AG09309 (cell line): Measurements from ENCODE around the gene KCTD1.
"Not testable (repeated sequence)": the region's sequence is repeated elsewhere in the genome, so short reads cannot be mapped to it uniquely, and the experiment has no call there.

Source experiments
- DNase-seq: peaks from one replicate; pipeline ENCODE4 v3.0.0-alpha.2; 2010; ENCODE audit warnings: low read depth
- H3K4me3 ChIP-seq: 2 replicates; pipeline ENCODE4 v1.5.1; 2011; ENCODE audit warnings: mild to moderate bottlenecking, low read depth, low read length, moderate library complexity; ENCODE audit not compliant: control insufficient read depth
- CTCF ChIP-seq: IDR thresholded peaks from 2 replicates; pipeline ENCODE4 v1.5.1; 2011; ENCODE audit warnings: mild to moderate bottlenecking, low read depth, low read length, inconsistent platforms; ENCODE audit not compliant: insufficient read depth, control insufficient read depth; ENCODE audit errors: missing control alignments

Gene KCTD1

GRCh38 chr18:26438980-26439379, 109.4 kb downstream of the KCTD1 start:
- H3K4me3 ChIP-seq: no peak overlapping the region
- DNase-seq: no peak
- no peak for TF ChIP-seq CTCF

DNA sequence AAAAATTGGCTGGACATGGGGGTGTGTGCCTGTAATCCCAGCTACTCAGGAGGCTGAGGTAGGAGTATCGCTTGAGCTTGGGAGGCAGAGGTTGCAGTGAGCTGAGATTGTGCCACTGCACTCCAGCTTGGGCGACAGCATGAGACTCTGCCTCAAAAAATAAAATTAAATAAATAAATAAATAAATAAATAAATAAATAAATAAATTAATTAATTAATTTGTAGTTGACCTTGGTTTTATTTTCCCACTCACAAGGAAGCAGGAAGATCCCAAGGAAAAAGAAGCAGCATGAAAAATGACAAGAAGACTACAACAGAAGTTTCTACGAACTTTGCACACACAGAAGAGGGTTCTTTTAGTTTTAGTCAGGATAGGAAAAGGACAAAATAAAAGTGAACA, 110.7 kb downstream of the KCTD1 start:
- H3K4me3 ChIP-seq, DNase-seq: not testable (repeated sequence)

DNA sequence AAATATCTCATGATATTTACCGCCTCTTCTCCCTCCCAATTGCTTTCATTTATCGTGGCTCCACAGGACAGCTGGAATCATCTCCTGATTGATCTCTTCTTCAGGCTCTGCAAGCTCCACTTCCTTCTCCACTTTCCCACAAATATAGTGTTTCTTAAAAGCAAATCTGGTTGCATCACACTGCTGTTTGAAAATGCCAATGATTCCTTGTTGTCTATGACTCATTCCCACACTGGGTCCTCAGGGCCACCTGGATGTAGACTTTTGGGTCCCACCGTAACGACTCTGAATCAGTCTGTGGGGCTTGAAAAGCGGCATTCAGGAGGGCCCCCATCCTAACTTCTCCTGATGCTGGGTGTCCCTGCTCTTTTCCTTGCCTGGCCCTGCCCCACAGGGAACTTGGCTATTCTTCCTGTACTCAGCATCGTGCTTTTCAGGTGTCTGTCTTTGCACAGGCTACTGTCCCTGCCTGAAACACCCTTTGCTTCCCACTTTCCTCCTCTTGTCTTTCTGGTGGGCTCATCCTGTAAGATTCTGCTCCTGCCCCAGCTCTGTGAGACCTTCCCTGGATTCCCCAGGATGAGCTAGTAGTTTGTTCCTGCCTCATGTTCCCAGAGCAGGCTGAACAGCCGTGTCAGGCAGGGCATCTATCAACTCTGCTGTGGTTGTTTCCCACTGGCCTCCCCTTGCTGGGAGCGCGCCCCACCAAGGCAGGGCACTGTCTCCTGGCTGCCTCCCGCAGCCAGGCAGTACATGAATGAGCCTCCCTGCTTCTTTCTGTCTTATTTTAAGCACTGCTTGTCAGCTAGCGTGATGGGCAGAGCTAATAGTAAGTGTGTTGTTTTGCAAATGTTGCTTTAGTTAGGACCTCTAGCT, 111.9 kb downstream of the KCTD1 start:
- DNase-seq: peak; percentile 66
- H3K4me3 ChIP-seq: no peak overlapping the region
- TF ChIP-seq CTCF: no peak

DNA sequence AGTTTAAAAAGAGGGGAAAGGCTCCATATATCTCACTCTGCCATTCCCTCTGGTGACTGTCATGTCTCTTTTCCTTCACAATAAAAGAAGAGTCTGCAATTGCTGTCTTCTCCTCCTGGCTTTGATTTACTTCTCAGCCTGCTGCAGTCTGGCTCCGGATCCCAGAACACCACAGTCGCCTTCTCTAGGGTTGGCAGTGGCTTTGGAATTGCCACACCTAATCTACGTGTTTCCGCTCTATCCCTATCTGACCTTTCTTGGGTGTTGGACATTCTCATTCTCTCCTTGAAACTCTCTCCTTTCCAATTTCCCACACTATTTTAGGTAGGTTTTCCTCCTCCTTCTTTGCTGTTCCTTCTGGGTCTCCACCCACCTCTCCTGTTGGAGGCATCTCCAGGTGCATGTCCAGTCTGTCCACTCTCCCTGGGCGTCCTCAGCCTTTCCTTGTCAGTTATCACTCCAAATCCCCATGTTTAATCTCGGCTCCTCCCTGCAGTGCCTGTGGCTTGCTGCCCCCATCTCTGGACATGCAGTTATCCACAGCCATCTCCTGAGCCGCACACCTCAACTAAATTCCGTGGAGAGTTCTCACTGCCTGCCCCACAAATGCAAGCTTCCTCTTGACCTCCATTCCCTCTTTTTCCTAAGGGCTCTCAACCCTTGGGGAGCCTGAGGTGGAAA, 112.8 kb downstream of the KCTD1 start:
- no peak for DNase-seq
- no peak for TF ChIP-seq CTCF
- H3K4me3 ChIP-seq: no peak overlapping the region

GRCh38 chr18:26434887-26435286, 113.5 kb downstream of the KCTD1 start:
- TF ChIP-seq CTCF: no peak
- no peak for DNase-seq
- no peak overlapping the region for H3K4me3 ChIP-seq

- no peak for TF ChIP-seq CTCF
- no peak overlapping the region for H3K4me3 ChIP-seq
- no peak for DNase-seq
Measured at GRCh38 chr18:26432651-26433424, 115.5 kb downstream of the KCTD1 start.
